ENCODE measurements around the gene PTP4A1. TPM values are rescaled to one million over a fixed set of nuclear protein-coding genes. Genes with fewer than 3 reads are reported as not detected.

The PTP4A1 gene
- total RNA-seq, 4 donors from 2014 or later = 27.7 to 54.5 (median 39.7) TPM

DNA sequence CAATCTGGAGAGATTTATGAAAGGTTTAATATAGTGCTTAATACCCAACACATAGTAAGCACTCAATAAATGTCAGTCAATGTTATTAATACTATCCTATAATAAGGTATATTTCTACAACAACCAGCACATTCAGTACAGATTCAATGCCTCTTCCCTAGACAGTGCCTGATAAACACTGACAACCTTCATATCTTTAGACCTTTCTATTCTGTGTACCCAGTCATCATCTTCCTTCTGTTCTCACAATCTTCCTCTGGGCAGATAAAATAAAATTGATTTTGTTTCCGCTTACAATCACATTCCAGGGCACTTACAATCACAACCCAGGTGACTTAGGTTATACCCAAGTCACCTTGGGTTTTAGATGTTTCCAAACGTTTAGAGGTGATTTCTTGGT, 11.0 kb upstream of the PTP4A1 start:
- H3K27me3 ChIP-seq = no peaks in the 10 kb centered on the region
- no peak for ATAC-seq
- H3K36me3 ChIP-seq = no peaks in the 10 kb centered on the region
- TF ChIP-seq, protein P1, sequence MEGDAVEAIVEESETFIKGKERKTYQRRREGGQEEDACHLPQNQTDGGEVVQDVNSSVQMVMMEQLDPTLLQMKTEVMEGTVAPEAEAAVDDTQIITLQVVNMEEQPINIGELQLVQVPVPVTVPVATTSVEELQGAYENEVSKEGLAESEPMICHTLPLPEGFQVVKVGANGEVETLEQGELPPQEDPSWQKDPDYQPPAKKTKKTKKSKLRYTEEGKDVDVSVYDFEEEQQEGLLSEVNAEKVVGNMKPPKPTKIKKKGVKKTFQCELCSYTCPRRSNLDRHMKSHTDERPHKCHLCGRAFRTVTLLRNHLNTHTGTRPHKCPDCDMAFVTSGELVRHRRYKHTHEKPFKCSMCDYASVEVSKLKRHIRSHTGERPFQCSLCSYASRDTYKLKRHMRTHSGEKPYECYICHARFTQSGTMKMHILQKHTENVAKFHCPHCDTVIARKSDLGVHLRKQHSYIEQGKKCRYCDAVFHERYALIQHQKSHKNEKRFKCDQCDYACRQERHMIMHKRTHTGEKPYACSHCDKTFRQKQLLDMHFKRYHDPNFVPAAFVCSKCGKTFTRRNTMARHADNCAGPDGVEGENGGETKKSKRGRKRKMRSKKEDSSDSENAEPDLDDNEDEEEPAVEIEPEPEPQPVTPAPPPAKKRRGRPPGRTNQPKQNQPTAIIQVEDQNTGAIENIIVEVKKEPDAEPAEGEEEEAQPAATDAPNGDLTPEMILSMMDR (IDR thresholded peaks at IDR 0.05) = no peak
- TF ChIP-seq POLR2AphosphoS5 (IDR thresholded peaks at IDR 0.05) (no peak), EP300 (IDR thresholded peaks at IDR 0.05) (no peak), POLR2A (IDR thresholded peaks at IDR 0.05) (no peak)
- no peak overlapping the region for H3K4me3 ChIP-seq
- no peaks in the 10 kb centered on the region for H3K9me3 ChIP-seq
- WGBS, 2 donors (ENCODE audit: low coverage in 1 of 2) = 60 to 69% methylated on average over 2 of the region's 2 CpGs
- H3K27ac ChIP-seq = no peak overlapping the region
- peaks cover 0 to 7% (median 0%) of the 10 kb centered on the region in 3 donors for H3K4me1 ChIP-seq

DNA sequence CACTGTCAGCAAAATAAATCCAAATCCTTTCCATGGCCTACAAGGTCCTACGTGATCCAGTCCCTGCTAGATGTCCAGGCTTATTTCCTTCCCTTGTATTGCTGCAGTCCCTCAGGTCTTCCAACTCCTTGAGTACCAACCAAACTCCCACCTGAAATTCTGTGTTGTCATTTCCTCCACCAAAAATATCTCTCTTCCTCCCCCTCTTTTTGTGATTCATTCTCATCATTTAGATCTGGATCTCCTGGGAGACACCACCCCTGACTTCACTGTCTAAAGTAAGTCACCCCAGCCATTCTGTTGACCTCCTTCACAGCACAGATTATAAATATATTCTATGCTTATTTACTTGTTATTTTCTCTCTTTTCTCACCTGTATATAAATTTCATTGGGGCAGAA, 9.0 kb upstream of the PTP4A1 start:
- H3K4me3 ChIP-seq = no peak overlapping the region
- H3K27ac ChIP-seq = no peak overlapping the region
- no peak for ATAC-seq
- 63 to 100% methylated on average over 1 of the region's 1 CpG for WGBS, 2 donors (ENCODE audit: low coverage in 1 of 2)
- TF ChIP-seq POLR2AphosphoS5 (IDR thresholded peaks at IDR 0.05) = no peak
- TF ChIP-seq EP300 (IDR thresholded peaks at IDR 0.05) = no peak
- TF ChIP-seq POLR2A (IDR thresholded peaks at IDR 0.05) = no peak
- TF ChIP-seq, protein P1 (IDR thresholded peaks at IDR 0.05) = no peak
- H3K36me3 ChIP-seq = no peaks in the 10 kb centered on the region
- no peaks in the 10 kb centered on the region for H3K27me3 ChIP-seq
- peaks cover 0 to 7% (median 0%) of the 10 kb centered on the region in 3 donors for H3K4me1 ChIP-seq
- no peaks in the 10 kb centered on the region for H3K9me3 ChIP-seq

DNA sequence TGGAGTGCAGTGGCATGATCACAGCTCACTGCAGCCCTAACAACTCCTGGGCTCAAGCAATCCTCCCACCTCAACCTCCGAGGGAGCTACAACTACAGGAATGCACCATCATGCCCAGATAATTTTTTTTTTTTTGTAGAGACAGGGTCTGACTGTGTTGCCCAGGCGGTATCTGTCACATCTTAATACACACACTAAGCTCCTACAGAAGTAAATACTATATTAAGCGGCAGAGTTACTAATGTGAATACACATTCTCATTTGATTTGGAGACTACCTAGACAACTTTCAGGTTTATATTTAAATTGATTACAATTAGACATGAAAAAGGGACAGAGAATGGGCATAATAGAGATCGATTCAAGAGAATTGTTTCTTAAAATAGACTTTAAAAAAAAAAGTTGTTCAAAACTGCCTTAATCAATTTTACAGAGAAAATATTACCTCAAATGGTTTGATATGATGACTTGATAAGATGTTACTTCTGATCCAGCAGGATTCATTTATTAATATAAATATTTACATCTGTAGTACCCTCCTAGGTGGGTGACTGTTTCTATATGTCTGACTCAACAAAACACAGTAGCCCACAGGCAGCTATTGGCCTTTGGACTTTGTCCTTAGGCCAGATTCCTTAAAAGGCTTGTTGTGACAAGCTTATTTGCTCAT, 7.1 kb upstream of the PTP4A1 start:
- Histone ChIP-seq H3K36me3 (no peaks in the 10 kb centered on the region), H3K9me3 (no peaks in the 10 kb centered on the region), H3K4me1 (peaks cover 0 to 7% (median 0%) of the 10 kb centered on the region in 3 donors), H3K27ac (no peak overlapping the region), H3K4me3 (no peak overlapping the region), H3K27me3 (no peaks in the 10 kb centered on the region)
- 63 to 77% methylated on average over 4 of the region's 4 CpGs for WGBS, 2 donors (ENCODE audit: low coverage in 1 of 2)
- TF ChIP-seq POLR2AphosphoS5 (IDR thresholded peaks at IDR 0.05) = no peak
- no peak for TF ChIP-seq POLR2A (IDR thresholded peaks at IDR 0.05)
- TF ChIP-seq, protein P1 (IDR thresholded peaks at IDR 0.05) = no peak
- TF ChIP-seq EP300 (IDR thresholded peaks at IDR 0.05) = no peak
- no peak for ATAC-seq

DNA sequence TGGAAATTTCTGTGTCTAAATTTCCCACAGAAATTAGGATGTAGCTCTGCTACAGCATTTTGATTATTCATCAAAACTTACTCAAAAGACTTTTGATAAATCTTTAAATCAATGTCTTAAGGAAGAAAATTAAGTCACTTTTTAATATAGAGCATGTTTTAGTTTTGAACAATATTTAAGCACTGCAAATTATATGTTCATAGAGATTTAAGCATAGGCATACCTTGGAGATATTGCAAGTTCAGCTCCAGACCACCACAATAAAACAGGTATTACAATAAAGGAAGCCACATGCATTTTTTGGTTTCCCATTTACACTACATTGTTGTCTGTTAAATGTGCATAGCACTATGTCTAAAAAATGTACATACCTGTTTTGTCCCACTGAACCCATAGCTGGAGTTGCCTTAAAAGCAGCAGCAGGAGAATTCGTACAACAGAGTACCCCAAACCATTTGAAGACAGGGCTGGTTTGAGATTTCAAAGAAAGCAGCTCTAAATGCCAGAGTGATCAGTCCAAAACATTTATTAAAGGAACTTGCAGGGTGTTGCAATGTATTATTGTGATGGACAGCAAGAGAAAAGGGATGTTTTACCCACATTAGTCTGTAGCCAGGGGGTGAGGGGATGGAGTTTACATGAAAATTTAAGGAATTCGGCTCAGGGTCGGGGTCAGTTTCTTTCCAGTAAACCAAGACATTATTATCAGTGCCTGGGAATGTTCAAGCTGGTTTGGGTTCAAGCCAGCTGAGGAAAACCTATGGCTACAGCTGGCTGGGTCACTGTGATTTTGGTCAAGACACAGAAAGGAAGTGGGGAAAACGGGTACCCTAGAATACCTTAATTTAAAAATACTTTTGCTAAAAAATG, 6.3 kb upstream of the PTP4A1 start:
- Histone ChIP-seq H3K9me3 (no peaks in the 10 kb centered on the region), H3K4me3 (no peak overlapping the region), H3K27me3 (no peaks in the 10 kb centered on the region), H3K4me1 (peaks cover 0 to 7% (median 0%) of the 10 kb centered on the region in 3 donors), H3K36me3 (no peaks in the 10 kb centered on the region), H3K27ac (no peak overlapping the region)
- 16 to 23% methylated on average over 2 to 4 of the region's 4 CpGs for WGBS, 2 donors (ENCODE audit: low coverage in 1 of 2)
- TF ChIP-seq POLR2A (IDR thresholded peaks at IDR 0.05) = no peak
- TF ChIP-seq POLR2AphosphoS5 (IDR thresholded peaks at IDR 0.05) = no peak
- TF ChIP-seq EP300 (IDR thresholded peaks at IDR 0.05) = no peak
- ATAC-seq = no peak

DNA sequence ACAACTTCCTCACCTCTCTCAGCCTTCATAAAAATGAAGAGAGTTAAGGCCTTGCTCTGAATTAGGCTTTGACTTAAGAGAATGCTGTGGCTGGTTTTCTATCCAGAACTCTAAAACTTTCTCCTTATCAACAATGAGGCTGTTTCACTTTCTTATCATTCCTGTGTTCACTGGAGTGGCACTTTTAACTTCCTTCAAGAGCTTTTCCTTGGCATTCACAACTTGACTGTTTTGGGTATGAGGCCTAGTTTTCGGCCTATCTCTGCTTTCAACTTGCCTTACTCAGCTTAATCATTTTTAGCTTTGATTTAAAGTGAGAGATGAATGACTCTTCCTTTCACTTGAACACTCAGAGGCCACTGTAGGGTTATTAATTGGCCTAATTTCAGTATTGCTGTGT, 4.3 kb upstream of the PTP4A1 start:
- TF ChIP-seq POLR2A (IDR thresholded peaks at IDR 0.05) (no peak), EP300 (IDR thresholded peaks at IDR 0.05) (no peak), POLR2AphosphoS5 (IDR thresholded peaks at IDR 0.05) (no peak)
- TF ChIP-seq, protein P1 (IDR thresholded peaks at IDR 0.05) = no peak
- Histone ChIP-seq H3K36me3 (no peaks in the 10 kb centered on the region), H3K9me3 (no peaks in the 10 kb centered on the region), H3K4me1 (peaks cover 0 to 14% (median 4%) of the 10 kb centered on the region in 3 donors), H3K27me3 (no peaks in the 10 kb centered on the region), H3K4me3 (no peak overlapping the region), H3K27ac (no peak overlapping the region)
- WGBS, 2 donors (ENCODE audit: low coverage in 1 of 2) = 86 to 89% methylated on average over 1 of the region's 1 CpG
- no peak for ATAC-seq

All from gastroesophageal sphincter (tissue), 4 donors.